GM23248 (cell line): Measurements from ENCODE around the gene SPEF2.

ENCODE experiments used
- EZH2 ChIP-seq: fragments of 200-600 bp; sonication (generic); IDR thresholded peaks from 2 replicates; pipeline ENCODE4 v1.6.1; 2018; ENCODE audit warnings: antibody characterized with exemption, mild to moderate bottlenecking; ENCODE audit not compliant: insufficient read depth, poor library complexity, severe bottlenecking
- EZH2phosphoT487 ChIP-seq: fragments of 200-600 bp; sonication (generic); IDR thresholded peaks from 2 replicates; pipeline ENCODE4 v1.6.1; 2018; ENCODE audit warnings: antibody characterized with exemption, moderate library complexity, mild to moderate bottlenecking, low read depth; ENCODE audit not compliant: insufficient read depth

GRCh38 chr5:35826056-35826455, 208.4 kb downstream of the SPEF2 start:
- no peak for TF ChIP-seq EZH2
- TF ChIP-seq EZH2phosphoT487 = no peak
